ENCODE measurements around the gene THG1L. TPM values are rescaled to one million over a fixed set of nuclear protein-coding genes. Genes with fewer than 3 reads are reported as not detected.
A peak's percentile ranks its signal among the peaks of the same experiment; 100 is the strongest.

Gene THG1L
- total and polyA plus RNA-seq, 2 of the 4 experiments (the other 2 are of a cell fraction) = 15.2 to 20.4 TPM

DNA sequence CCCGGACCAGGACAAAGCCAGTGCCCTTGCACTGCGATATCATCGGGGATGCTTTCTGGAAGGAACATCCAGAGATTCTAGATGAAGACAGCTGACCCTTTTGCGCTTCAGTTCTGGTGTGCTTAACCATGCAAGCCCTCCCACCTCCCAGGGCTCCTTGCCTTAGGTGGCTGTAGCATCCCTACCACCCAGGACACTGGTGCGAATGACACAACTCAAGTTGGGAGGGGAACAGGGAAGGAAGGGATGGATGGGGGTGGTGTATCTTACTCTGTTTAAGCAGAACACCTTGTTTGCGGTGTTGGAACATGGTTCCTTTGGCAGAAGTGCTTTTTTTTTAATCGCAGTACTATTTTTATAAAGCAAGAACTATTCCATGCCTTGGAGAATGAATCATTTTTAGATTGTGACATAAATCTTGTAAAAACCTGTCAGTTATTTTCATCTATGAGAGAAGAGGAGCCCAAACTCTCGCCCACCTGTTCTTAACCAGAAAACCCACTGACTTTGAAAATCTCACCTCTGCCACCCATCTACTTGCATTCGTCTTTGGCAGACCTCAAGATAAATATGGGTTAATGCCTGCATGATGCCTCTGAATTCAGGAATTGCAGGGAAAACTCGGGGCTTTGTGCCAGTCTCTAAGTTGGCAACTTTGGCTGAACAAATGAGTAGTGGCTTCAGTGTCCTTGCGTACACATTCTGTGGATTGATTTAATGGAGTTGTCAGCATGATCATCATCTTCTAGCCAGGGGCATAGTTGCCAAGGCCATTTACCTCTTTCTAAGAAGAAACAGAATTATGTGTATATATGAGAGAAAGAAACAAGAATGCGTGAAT is 8.4 kb downstream of the THG1L start (continued):
- no peak for TF ChIP-seq CEBPB (IDR thresholded peaks at IDR 0.05; ENCODE audit: low read depth, low read length)

DNA sequence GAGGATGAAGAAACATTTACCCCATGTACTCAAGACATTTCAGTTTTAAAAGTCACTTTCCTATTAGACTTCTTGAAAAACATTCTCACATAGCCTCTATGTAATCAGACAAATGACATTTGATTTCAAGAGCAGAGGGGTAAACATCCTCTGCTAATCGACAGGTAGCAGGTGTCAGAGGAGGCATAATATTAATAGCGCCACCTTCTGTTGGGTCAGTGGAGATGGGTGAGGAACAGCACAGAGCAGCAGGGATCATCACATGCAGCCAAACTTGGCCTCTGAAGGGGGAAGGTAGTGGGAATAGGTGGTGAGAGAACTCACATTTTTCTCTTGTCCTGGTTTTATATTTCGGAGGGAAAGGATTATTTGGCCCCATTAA is 9.0 kb downstream of the THG1L start:
- dilution Hi-C loops (cut with HindIII; ENCODE audit: low sequenced_read_pairs, unreplicated experiment) = no loop called here
- CTCF ChIA-PET = no interaction called here
- no peak for ATAC-seq (ENCODE audit: low read depth)

More for the DNA sequence above, 9.0 kb downstream of the THG1L start:
- Histone ChIP-seq H2AK9ac (replicated peaks; ENCODE audit: low read depth, low read length, poor library complexity) (no peak overlapping the region), H3K27ac (ENCODE audit: insufficient read depth, low read length) (no peak overlapping the region), H3K79me1 (ENCODE audit: low read depth in 1 of 2, low read length in 2 of 2) (peaks cover 3 to 12% of the 10 kb centered on the region in 2 experiments; a peak in 3 of 4 replicates), H3K14ac (replicated peaks; ENCODE audit: low read depth, low read length) (no peak overlapping the region), H3K4me1 (ENCODE audit: control insufficient read depth, insufficient read depth, low read length) (no peaks in the 10 kb centered on the region), H2BK15ac (ENCODE audit: low read depth, low read length) (no peak overlapping the region), H3K36me3 (ENCODE audit: control insufficient read depth, insufficient read depth, low read length) (peaks cover 11% of the 10 kb centered on the region), H2BK5ac (ENCODE audit: low read depth, low read length, poor library complexity, severe bottlenecking) (no peak overlapping the region), H3K27me3 (ENCODE audit: control insufficient read depth, insufficient read depth, low read length) (no peaks in the 10 kb centered on the region), H3K4me3 (ENCODE audit: insufficient read depth, low read depth, low read length) (no peak overlapping the region), H3K23ac (ENCODE audit: low read depth, low read length) (no peak overlapping the region), H3K56ac (ENCODE audit: extremely low read depth, insufficient read depth, low read length) (no peak overlapping the region), H2AK5ac (ENCODE audit: low read depth, low read length) (no peak overlapping the region), H2AFZ (replicated peaks; ENCODE audit: low read length, poor library complexity) (no peak overlapping the region), H3K9me3 (ENCODE audit: control insufficient read depth, insufficient read depth, low read length) (no peaks in the 10 kb centered on the region), H3K4me2 (ENCODE audit: low read depth, low read length) (no peak overlapping the region), H4K20me1 (ENCODE audit: insufficient read depth, low read length) (no peaks in the 10 kb centered on the region), H2BK20ac (ENCODE audit: low read depth, low read length) (no peak overlapping the region), H3K9me1 (ENCODE audit: insufficient read depth, low read length) (no peaks in the 10 kb centered on the region), H3K18ac (ENCODE audit: low read depth, low read length) (no peak overlapping the region), H4K5ac (ENCODE audit: low read depth, low read length) (no peak overlapping the region), H3K4ac (ENCODE audit: low read depth, low read length) (no peak overlapping the region), H3K9ac (ENCODE audit: low read depth, low read length) (no peak overlapping the region), H4K91ac (ENCODE audit: insufficient read depth, low read depth, low read length) (no peak overlapping the region), H4K8ac (ENCODE audit: low read depth in 2 of 2, low read length in 2 of 2) (no peak overlapping the region), H2BK120ac (ENCODE audit: low read depth, low read length) (no peak overlapping the region)
- DNase-seq = no peak
- WGBS, 2 experiments (ENCODE audit: extremely low coverage in 2 of 2, insufficient read length in 1 of 2) = no CpG with 5 or more reads among the region's 3 CpGs
- intact Hi-C loops (cut with micrococcal nuclease) = loop anchor here (5.0 kb wide), 1 partner anchor 593 kb away; no protein-coding TSS in a partner anchor
- no TSS peak for BruUV-seq (replicated peaks)
- POLR2A ChIA-PET (ENCODE audit: unreplicated experiment) = no interaction called here
- TF ChIP-seq, protein P1, sequence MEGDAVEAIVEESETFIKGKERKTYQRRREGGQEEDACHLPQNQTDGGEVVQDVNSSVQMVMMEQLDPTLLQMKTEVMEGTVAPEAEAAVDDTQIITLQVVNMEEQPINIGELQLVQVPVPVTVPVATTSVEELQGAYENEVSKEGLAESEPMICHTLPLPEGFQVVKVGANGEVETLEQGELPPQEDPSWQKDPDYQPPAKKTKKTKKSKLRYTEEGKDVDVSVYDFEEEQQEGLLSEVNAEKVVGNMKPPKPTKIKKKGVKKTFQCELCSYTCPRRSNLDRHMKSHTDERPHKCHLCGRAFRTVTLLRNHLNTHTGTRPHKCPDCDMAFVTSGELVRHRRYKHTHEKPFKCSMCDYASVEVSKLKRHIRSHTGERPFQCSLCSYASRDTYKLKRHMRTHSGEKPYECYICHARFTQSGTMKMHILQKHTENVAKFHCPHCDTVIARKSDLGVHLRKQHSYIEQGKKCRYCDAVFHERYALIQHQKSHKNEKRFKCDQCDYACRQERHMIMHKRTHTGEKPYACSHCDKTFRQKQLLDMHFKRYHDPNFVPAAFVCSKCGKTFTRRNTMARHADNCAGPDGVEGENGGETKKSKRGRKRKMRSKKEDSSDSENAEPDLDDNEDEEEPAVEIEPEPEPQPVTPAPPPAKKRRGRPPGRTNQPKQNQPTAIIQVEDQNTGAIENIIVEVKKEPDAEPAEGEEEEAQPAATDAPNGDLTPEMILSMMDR (conservative IDR thresholded peaks at IDR 0.05; ENCODE audit: low read depth, low read length) = peak; percentile 40
- TF ChIP-seq BHLHE40 (IDR thresholded peaks at IDR 0.05; ENCODE audit: low read depth, low read length) = no peak
- TF ChIP-seq SMC3 (IDR thresholded peaks at IDR 0.05; ENCODE audit: low read depth, low read length) = peak; percentile 33; the same call in 1 of the 2 replicates
- no peak for TF ChIP-seq MAZ (IDR thresholded peaks at IDR 0.05; ENCODE audit: borderline replicate concordance, low read depth, low read length)
- peak; percentile 24; the same call in 1 of the 2 replicates for TF ChIP-seq RAD21 (IDR thresholded peaks at IDR 0.05; ENCODE audit: low read length)
- no peak for TF ChIP-seq CHD1 (IDR thresholded peaks at IDR 0.05; ENCODE audit: low read depth, low read length)
- no peak for TF ChIP-seq RFX5 (IDR thresholded peaks at IDR 0.05; ENCODE audit: low read depth, low read length)
- in situ Hi-C loops (cut with MboI; ENCODE audit: low sequenced_read_pairs) = loop anchor here (10.0 kb wide), 1 partner anchor 595 kb away; the partner anchor contains the start of gene MED7

Measured in IMR-90 (cell line).